NCI-H1092 treated with DMSO at 0.1 percent for 48 hours (cell line): Measurements from ENCODE around the gene PTPRT.

Experiments used
- DNase-seq: peaks from one replicate; lab custom pipeline; 2025; lab: John Stamatoyannopoulos, UW

PTPRT gene

GRCh38 chr20:42714298-42715141 is 475.2 kb downstream of the PTPRT start:
- DNase-seq, result no peak

GRCh38 chr20:42708266-42708665 is 481.4 kb downstream of the PTPRT start:
- DNase-seq, result no peak

- no peak for DNase-seq
Measured at GRCh38 chr20:42706759-42707158, 482.9 kb downstream of the PTPRT start.

GRCh38 chr20:42705550-42705949 is 484.2 kb downstream of the PTPRT start:
- DNase-seq, result no peak

GRCh38 chr20:42703744-42704143 is 486.0 kb downstream of the PTPRT start:
- DNase-seq, result no peak

- no peak for DNase-seq
Measured at GRCh38 chr20:42701948-42702347, 487.8 kb downstream of the PTPRT start.

GRCh38 chr20:42700372-42700771 is 489.3 kb downstream of the PTPRT start:
- no peak for DNase-seq

GRCh38 chr20:42697962-42698361 is 491.7 kb downstream of the PTPRT start:
- DNase-seq, result no peak

GRCh38 chr20:42690842-42691437 is 498.8 kb downstream of the PTPRT start:
- DNase-seq, result no peak

GRCh38 chr20:42688576-42688975 is 501.1 kb downstream of the PTPRT start:
- DNase-seq, result no peak

GRCh38 chr20:42686057-42686456 is 503.6 kb downstream of the PTPRT start:
- no peak for DNase-seq

GRCh38 chr20:42678895-42679294 is 510.8 kb downstream of the PTPRT start:
- DNase-seq, result no peak

GRCh38 chr20:42656130-42656529 is 533.6 kb downstream of the PTPRT start:
- no peak for DNase-seq

- DNase-seq, result no peak
Measured at GRCh38 chr20:42652266-42652665, 537.4 kb downstream of the PTPRT start.

- no peak for DNase-seq
Measured at GRCh38 chr20:42650191-42650746, 539.4 kb downstream of the PTPRT start.

GRCh38 chr20:42649748-42650147 is 540.0 kb downstream of the PTPRT start:
- no peak for DNase-seq

GRCh38 chr20:42646250-42646649 is 543.5 kb downstream of the PTPRT start:
- DNase-seq, result no peak

- DNase-seq, result no peak
Measured at GRCh38 chr20:42641886-42642285, 547.8 kb downstream of the PTPRT start.

- DNase-seq, result no peak
Measured at GRCh38 chr20:42639140-42639539, 550.6 kb downstream of the PTPRT start.

GRCh38 chr20:42635699-42636411 is 553.9 kb downstream of the PTPRT start:
- no peak for DNase-seq

GRCh38 chr20:42634156-42634555 is 555.5 kb downstream of the PTPRT start:
- DNase-seq, result no peak

GRCh38 chr20:42628683-42629082 is 561.0 kb downstream of the PTPRT start:
- no peak for DNase-seq

- DNase-seq, result no peak
Measured at GRCh38 chr20:42613076-42613475, 576.6 kb downstream of the PTPRT start.
